GM21619 (cell line): ENCODE results near the gene ERAS.

ENCODE experiments used
- ATAC-seq: cut with Tn5 transposase; IDR thresholded peaks from one replicate; pipeline ENCODE4 v1.9.1; 2021; ENCODE audit not compliant: unreplicated experiment

Gene ERAS

GRCh38 chrX:48826135-48826875, at the start of gene ERAS:
ERAS (plus strand) TSS chrX:48826513; CDS start chrX:48829124, 2,611 bp downstream.
- no peak for ATAC-seq

GRCh38 chrX:48776818-48777439, 49.4 kb upstream of the ERAS start:
- ATAC-seq: no peak

GRCh38 chrX:48779399-48779798, 46.9 kb upstream of the ERAS start:
- ATAC-seq: no peak

- no peak for ATAC-seq
Measured at GRCh38 chrX:48781705-48782104, 44.6 kb upstream of the ERAS start.

GRCh38 chrX:48782216-48782615, 44.1 kb upstream of the ERAS start:
- ATAC-seq: no peak

- no peak for ATAC-seq
Measured at GRCh38 chrX:48782795-48783194, 43.5 kb upstream of the ERAS start.

GRCh38 chrX:48784726-48785125, 41.6 kb upstream of the ERAS start:
- ATAC-seq: no peak

GRCh38 chrX:48785186-48785539, 41.1 kb upstream of the ERAS start:
- ATAC-seq: no peak

GRCh38 chrX:48785540-48786214, 40.6 kb upstream of the ERAS start:
- ATAC-seq: no peak

- no peak for ATAC-seq
Measured at GRCh38 chrX:48786341-48786800, 39.9 kb upstream of the ERAS start, which contains the start of gene GATA1. GATA1 (plus strand) TSS chrX:48786590; CDS start chrX:48791110, 4,520 bp downstream.

- no peak for ATAC-seq
Measured at GRCh38 chrX:48786825-48787504, 39.3 kb upstream of the ERAS start.

- ATAC-seq: no peak
Measured at GRCh38 chrX:48787505-48788443, 38.5 kb upstream of the ERAS start.

- no peak for ATAC-seq
Measured at GRCh38 chrX:48789366-48790220, 36.7 kb upstream of the ERAS start.

- ATAC-seq: no peak
Measured at GRCh38 chrX:48790477-48790876, 35.8 kb upstream of the ERAS start.

GRCh38 chrX:48791063-48791820, 35.1 kb upstream of the ERAS start:
- ATAC-seq: no peak

- ATAC-seq: no peak
Measured at GRCh38 chrX:48792219-48792618, 34.1 kb upstream of the ERAS start.

- ATAC-seq: no peak
Measured at GRCh38 chrX:48793935-48794334, 32.4 kb upstream of the ERAS start.

- ATAC-seq: no peak
Measured at GRCh38 chrX:48794340-48794910, 31.9 kb upstream of the ERAS start.
